Ovary (tissue), 9 donors: Measurements from ENCODE around the gene AMFR. TPM values are rescaled to one million over a fixed set of nuclear protein-coding genes. Genes with fewer than 3 reads are reported as not detected.
"Not testable (repeated sequence)": the region's sequence is repeated elsewhere in the genome, so short reads cannot be mapped to it uniquely, and the experiment has no call there.

ENCODE experiments used
- DNase-seq, 5 donors: peaks; one replicate each; pipeline ENCODE4 v3.0.0-alpha.2; 2019 to 2020
- H3K27ac ChIP-seq, 2 donors: fragments of 200-600 bp; one replicate each; pipeline versions ENCODE4 v1.5.1 to v1.8.0; 2019 to 2022
- H3K27me3 ChIP-seq: fragments of 200-600 bp; one replicate; pipeline ENCODE4 v1.8.0; 2022
- H3K36me3 ChIP-seq: fragments of 200-600 bp; sonication (generic); one replicate; pipeline ENCODE4 v1.5.1; 2019
- H3K4me1 ChIP-seq: one replicate; pipeline ENCODE4 v1.8.1; 2013; ENCODE audit warnings: mild to moderate bottlenecking, moderate library complexity; ENCODE audit not compliant: insufficient read depth
- H3K4me3 ChIP-seq: fragments of 200-600 bp; sonication (generic); one replicate; pipeline ENCODE4 v1.5.1; 2017
- H3K9me3 ChIP-seq, 2 donors: fragments of 200-600 bp in 1 of 2; sonication (generic) in 1 of 2; one replicate each; pipeline versions ENCODE4 v1.5.1 to v1.8.1; 2013 to 2019; ENCODE audit warnings: mild to moderate bottlenecking in 1 of 2, moderate library complexity in 1 of 2
- EP300 ChIP-seq: sonication (generic); formaldehyde crosslinking; IDR thresholded peaks from one replicate; pipeline ENCODE4 v1.6.1; 2017; ENCODE audit warnings: antibody characterized with exemption
- POLR2A ChIP-seq: fragments of 450-650 bp; IDR thresholded peaks from one replicate; pipeline ENCODE4 v1.6.1; 2017; ENCODE audit warnings: antibody characterized with exemption, mild to moderate bottlenecking, moderate library complexity
- WGBS, 3 donors: extraction: QIAGEN DNeasy Blood & Tissue Kit in 1 of 3; methylation state at CpG; one replicate each; pipeline versions ENCODE4 v1.1.5 to v1.1.7; 2013 to 2017; 5-methylcytosine and 5-hydroxymethylcytosine counted together
- intact Hi-C, 4 donors: fragments of 100-400 bp; cut with DNase I; formaldehyde crosslinking; loops; one replicate each; pipeline versions ENCODE4 v1.11.0 to v1.15.1; 2022 to 2023
- polyA plus RNA-seq, 2 donors: library from polyadenylated mRNA; stranded (reverse); fragments of 200-250 nt in 1 of 2; fragments of 350-450 nt in 1 of 2; fragmentation: Illumina TruSeq in 1 of 2; extraction: RNeasy Lipid Tissue Mini Kit (QIAGEN cat#74804) in 1 of 2; gene quantifications; one replicate each; pipeline ENCODE4 v1.2.3, GENCODE V29; 2013 to 2014
- total RNA-seq, 7 donors: library from RNA; depleted of rRNA in 2 of 7; stranded (reverse); fragments of >200 nt in 2 of 7; fragmentation: NEBNext Ultra II Directional in 3 of 7; extraction: Animal tissue kit (Norgen Biotek cat#: 25700) in 3 of 7; gene quantifications; one replicate each; pipeline versions ENCODE4 v1.1.0 to v1.2.4, GENCODE V29; 2016 to 2023
- TF ChIP-seq, protein P1 (sequence below), 3 donors: fragments of 450-650 bp in 2 of 3; fragments of 200-600 bp in 1 of 3; IDR thresholded peaks; one replicate each; pipeline versions ENCODE4 v1.5.1 to v1.8.0; 2016 to 2022; ENCODE audit warnings: antibody characterized with exemption in 3 of 3, mild to moderate bottlenecking in 1 of 3
- donor health status: DM: no; HTN: no; CAD: no; lungs with moderate emphysema.
- donor health status: DM: no; HTN: no; CAD: no.
- donor health status: Bipolar disorder and iron deficiency.
- donor health status: DM: yes; HTN: yes; CAD: no.
- donor health status: DM: no; HTN: no; CAD: no.
- donor health status: DM: yes; HTN: yes; CAD: no.

AMFR gene
- total and polyA plus RNA-seq, 9 donors = 94.1 to 130 (median 107) TPM

DNA sequence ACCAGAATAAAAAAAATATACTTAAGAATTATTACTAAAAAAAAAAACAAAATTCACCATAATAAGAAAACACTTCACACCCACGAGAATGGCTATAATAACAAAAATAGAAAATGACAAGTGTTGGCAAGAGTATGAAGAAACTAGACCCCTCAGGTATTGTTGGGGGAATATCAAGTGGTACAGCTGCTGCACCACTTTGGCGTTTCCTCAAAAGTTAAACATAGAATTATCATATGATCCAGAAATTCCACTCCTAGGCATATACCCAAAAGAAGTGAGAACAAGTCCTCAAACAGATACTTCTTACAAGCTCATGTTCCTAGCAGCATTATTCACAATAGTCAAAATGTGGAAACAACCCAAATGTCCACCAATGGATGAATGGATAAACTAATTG, 26.3 kb downstream of the AMFR start:
- no peak overlapping the region for H3K4me3 ChIP-seq
- no peaks in the 10 kb centered on the region for H3K36me3 ChIP-seq
- DNase-seq = no peak
- H3K9me3 ChIP-seq = no peaks in the 10 kb centered on the region
- no peaks in the 10 kb centered on the region for H3K27me3 ChIP-seq
- no peak for TF ChIP-seq POLR2A
- TF ChIP-seq, protein P1, sequence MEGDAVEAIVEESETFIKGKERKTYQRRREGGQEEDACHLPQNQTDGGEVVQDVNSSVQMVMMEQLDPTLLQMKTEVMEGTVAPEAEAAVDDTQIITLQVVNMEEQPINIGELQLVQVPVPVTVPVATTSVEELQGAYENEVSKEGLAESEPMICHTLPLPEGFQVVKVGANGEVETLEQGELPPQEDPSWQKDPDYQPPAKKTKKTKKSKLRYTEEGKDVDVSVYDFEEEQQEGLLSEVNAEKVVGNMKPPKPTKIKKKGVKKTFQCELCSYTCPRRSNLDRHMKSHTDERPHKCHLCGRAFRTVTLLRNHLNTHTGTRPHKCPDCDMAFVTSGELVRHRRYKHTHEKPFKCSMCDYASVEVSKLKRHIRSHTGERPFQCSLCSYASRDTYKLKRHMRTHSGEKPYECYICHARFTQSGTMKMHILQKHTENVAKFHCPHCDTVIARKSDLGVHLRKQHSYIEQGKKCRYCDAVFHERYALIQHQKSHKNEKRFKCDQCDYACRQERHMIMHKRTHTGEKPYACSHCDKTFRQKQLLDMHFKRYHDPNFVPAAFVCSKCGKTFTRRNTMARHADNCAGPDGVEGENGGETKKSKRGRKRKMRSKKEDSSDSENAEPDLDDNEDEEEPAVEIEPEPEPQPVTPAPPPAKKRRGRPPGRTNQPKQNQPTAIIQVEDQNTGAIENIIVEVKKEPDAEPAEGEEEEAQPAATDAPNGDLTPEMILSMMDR (IDR thresholded peaks at IDR 0.05) = no peak
- TF ChIP-seq EP300 = no peak
- no peaks in the 10 kb centered on the region for H3K4me1 ChIP-seq
- WGBS, 3 donors = 52 to 79% (median 72%) methylated on average over 2 of the region's 2 CpGs
- no peak overlapping the region for H3K27ac ChIP-seq
- intact Hi-C loops = no loop called here

DNA sequence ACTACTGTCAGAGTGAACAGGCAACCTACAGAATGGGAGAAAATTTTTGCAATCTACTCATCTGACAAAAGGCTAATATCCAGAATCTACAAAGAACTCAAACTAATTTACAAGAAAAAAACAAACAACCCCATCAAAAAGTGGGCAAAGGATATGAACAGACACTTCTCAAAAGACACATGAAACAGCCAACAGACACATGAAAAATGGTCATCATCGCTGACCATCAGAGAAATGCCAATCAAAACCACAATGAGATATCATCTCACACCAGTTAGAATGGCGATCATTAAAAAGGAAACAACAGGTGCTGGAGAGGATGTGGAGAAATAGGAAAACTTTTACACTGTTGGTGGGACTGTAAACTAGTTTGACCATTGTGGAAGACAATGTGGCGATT, 28.6 kb downstream of the AMFR start:
- H3K9me3 ChIP-seq, H3K4me3 ChIP-seq, H3K4me1 ChIP-seq, H3K27me3 ChIP-seq, H3K27ac ChIP-seq, DNase-seq, intact Hi-C loops, H3K36me3 ChIP-seq: not testable (repeated sequence)
- WGBS, 3 donors = 78 to 91% (median 81%) methylated on average over 3 of the region's 3 CpGs

DNA sequence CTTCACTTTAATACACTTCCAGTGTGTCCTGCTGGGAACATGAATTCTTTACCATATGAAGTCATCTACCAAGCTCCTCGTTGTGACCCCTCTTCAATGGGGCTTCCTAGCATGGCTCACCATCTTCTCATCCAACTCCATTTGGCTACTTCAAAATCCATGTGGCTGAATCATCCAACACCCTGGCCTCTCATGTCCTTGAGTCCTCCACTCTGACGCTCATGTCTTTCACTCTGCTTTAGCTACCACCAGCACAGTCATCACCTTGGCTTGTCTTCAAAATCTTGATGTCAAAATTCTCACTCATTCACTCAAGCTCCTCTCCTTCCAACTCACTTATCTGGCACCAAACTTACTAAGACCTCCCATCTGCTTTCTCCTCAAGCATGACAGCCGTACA, 35.8 kb downstream of the AMFR start:
- intact Hi-C loops = no loop called here
- no peaks in the 10 kb centered on the region for H3K27me3 ChIP-seq
- H3K4me1 ChIP-seq = no peaks in the 10 kb centered on the region

DNA sequence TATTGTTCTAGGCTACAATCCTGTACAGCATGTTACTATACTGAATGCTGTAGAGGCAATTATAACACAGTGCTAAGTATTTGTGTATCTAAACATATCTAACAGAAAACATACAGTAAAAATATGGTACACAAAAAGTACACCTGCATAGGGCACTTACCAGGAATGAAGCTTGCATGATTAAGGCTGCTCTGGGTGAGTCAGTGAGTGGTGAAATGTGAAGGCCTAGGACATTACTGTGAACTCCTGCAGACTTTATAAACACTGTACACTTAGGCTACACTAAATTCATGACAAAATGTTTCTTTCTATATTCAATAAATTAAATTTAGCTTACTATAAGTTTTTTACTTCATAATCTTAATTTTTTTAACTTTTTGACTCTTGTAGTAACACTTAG, 37.1 kb downstream of the AMFR start:
- H3K4me3 ChIP-seq = no peak overlapping the region
- no peak for DNase-seq
- no peaks in the 10 kb centered on the region for H3K36me3 ChIP-seq
- H3K27me3 ChIP-seq = no peaks in the 10 kb centered on the region
- intact Hi-C loops = no loop called here
- no peaks in the 10 kb centered on the region for H3K9me3 ChIP-seq
- H3K27ac ChIP-seq = no peak overlapping the region
- H3K4me1 ChIP-seq = no peaks in the 10 kb centered on the region
- TF ChIP-seq, protein P1 (IDR thresholded peaks at IDR 0.05) = no peak
- no peak for TF ChIP-seq POLR2A
- no peak for TF ChIP-seq EP300

More for the DNA sequence above, 35.8 kb downstream of the AMFR start:
- TF ChIP-seq, protein P1 (IDR thresholded peaks at IDR 0.05) = no peak
- TF ChIP-seq EP300 (no peak), POLR2A (no peak)
- H3K36me3 ChIP-seq = no peaks in the 10 kb centered on the region
- 84 to 92% (median 87%) methylated on average over 3 of the region's 3 CpGs for WGBS, 3 donors
- H3K27ac ChIP-seq = no peak overlapping the region
- H3K9me3 ChIP-seq = no peaks in the 10 kb centered on the region
- no peak for DNase-seq
- H3K4me3 ChIP-seq = no peak overlapping the region

DNA sequence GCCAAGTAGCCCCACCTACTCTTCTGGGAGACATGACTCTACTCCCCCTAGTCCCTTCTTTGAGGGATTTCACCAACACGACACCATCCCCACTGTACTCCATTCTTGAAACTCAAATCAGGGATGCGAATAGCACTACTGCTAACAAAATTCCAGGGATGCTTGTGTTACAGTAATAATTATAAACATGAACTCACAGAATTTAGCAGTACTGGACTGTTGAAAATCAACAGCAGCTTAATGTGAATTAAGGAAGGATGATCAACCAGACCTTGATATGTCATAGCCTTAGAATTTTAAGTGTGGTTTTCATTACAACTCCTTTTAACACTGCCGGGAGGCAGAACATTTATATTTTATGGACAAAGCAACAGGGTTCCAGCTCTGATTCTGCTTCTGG, 37.9 kb downstream of the AMFR start:
- H3K27ac ChIP-seq = no peak overlapping the region
- DNase-seq = no peak
- H3K36me3 ChIP-seq = no peaks in the 10 kb centered on the region
- H3K4me1 ChIP-seq = no peaks in the 10 kb centered on the region
- no peaks in the 10 kb centered on the region for H3K27me3 ChIP-seq
- TF ChIP-seq EP300 (no peak), POLR2A (no peak)
- TF ChIP-seq, protein P1 (IDR thresholded peaks at IDR 0.05) = no peak
- intact Hi-C loops = no loop called here
- H3K9me3 ChIP-seq = no peaks in the 10 kb centered on the region
- H3K4me3 ChIP-seq = no peak overlapping the region
- WGBS, 3 donors = 20 to 43% (median 28%) methylated on average over 3 of the region's 3 CpGs
